HL-60 (cell line): ENCODE results near the gene ALDH2.

Experiments used
- DNase-seq, 2 experiments: peaks; one replicate each; pipeline ENCODE4 v3.0.0-alpha.2; 2010 to 2020; ENCODE audit warnings: low read depth in 1 of 2, low spot score in 1 of 2
- H3K27ac ChIP-seq: fragments of 250-450 bp; sonication (Bioruptor Pico); replicated peaks from 2 replicates; pipeline ENCODE4 v1.5.1; 2020; ENCODE audit warnings: mild to moderate bottlenecking, moderate library complexity
- H3K27me3 ChIP-seq: fragments of 250-450 bp; sonication (Bioruptor Pico); 2 replicates; pipeline ENCODE4 v1.5.1; 2021; ENCODE audit warnings: mild to moderate bottlenecking, moderate library complexity; ENCODE audit not compliant: insufficient read depth, poor library complexity, severe bottlenecking
- H3K4me3 ChIP-seq: replicated peaks from 2 replicates; pipeline ENCODE4 v1.5.1; 2011; ENCODE audit warnings: mild to moderate bottlenecking, control low read depth, low read length; ENCODE audit not compliant: insufficient read depth
- CTCF ChIP-seq: IDR thresholded peaks from one replicate; pipeline ENCODE4 v1.5.1; 2011; ENCODE audit warnings: low read length, control low read depth, inconsistent platforms; ENCODE audit not compliant: insufficient read depth
- GABPA ChIP-seq: IDR thresholded peaks from 2 replicates; pipeline ENCODE4 v1.6.1; 2012; ENCODE audit warnings: low read depth
- POLR2AphosphoS5 ChIP-seq: IDR thresholded peaks from 2 replicates; pipeline ENCODE4 v1.6.1; 2012; ENCODE audit warnings: low read depth
- SPI1 ChIP-seq: IDR thresholded peaks from 2 replicates; pipeline ENCODE4 v1.6.1; 2012; ENCODE audit warnings: low read depth, mild to moderate bottlenecking, borderline replicate concordance
- TF ChIP-seq, protein P1 (sequence below): IDR thresholded peaks from 2 replicates; pipeline ENCODE4 v1.6.1; 2012; ENCODE audit warnings: low read depth; ENCODE audit not compliant: insufficient replicate concordance

The ALDH2 gene

DNA sequence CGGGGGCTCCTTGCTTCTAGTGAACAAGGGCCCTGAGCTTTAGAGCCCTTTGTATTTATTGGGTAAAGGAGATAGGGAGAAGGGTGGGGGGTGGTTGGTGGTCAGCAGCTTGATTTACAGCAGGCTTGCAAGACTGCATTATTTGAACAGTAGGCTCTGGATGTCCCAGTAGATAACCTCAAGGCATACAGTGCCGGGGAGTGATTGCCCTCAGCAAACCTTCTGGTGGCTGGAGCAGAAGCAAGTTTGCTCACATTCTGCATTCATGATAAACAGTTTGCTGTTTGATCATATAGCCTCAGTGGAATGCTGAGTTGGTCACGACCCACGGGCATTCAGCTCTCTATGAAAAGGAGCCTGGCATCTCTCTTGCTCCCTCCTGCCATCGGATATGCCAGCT is 58.8 kb downstream of the ALDH2 start:
- TF ChIP-seq POLR2AphosphoS5 (no peak), GABPA (no peak), CTCF (no peak), SPI1 (no peak)
- TF ChIP-seq, protein P1, sequence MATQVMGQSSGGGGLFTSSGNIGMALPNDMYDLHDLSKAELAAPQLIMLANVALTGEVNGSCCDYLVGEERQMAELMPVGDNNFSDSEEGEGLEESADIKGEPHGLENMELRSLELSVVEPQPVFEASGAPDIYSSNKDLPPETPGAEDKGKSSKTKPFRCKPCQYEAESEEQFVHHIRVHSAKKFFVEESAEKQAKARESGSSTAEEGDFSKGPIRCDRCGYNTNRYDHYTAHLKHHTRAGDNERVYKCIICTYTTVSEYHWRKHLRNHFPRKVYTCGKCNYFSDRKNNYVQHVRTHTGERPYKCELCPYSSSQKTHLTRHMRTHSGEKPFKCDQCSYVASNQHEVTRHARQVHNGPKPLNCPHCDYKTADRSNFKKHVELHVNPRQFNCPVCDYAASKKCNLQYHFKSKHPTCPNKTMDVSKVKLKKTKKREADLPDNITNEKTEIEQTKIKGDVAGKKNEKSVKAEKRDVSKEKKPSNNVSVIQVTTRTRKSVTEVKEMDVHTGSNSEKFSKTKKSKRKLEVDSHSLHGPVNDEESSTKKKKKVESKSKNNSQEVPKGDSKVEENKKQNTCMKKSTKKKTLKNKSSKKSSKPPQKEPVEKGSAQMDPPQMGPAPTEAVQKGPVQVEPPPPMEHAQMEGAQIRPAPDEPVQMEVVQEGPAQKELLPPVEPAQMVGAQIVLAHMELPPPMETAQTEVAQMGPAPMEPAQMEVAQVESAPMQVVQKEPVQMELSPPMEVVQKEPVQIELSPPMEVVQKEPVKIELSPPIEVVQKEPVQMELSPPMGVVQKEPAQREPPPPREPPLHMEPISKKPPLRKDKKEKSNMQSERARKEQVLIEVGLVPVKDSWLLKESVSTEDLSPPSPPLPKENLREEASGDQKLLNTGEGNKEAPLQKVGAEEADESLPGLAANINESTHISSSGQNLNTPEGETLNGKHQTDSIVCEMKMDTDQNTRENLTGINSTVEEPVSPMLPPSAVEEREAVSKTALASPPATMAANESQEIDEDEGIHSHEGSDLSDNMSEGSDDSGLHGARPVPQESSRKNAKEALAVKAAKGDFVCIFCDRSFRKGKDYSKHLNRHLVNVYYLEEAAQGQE, result no peak
- no peak overlapping the region for H3K27ac ChIP-seq
- no peak for DNase-seq

GRCh38 chr12:111826316-111826715 is 59.6 kb downstream of the ALDH2 start:
- TF ChIP-seq, protein P1, result no peak
- TF ChIP-seq POLR2AphosphoS5 (no peak), GABPA (no peak), SPI1 (no peak), CTCF (no peak)
- Histone ChIP-seq H3K4me3 (no peak overlapping the region), H3K27ac (no peak overlapping the region), H3K27me3 (no peaks in the 10 kb centered on the region)
- no peak for DNase-seq

More for the DNA sequence above, 58.8 kb downstream of the ALDH2 start:
- H3K4me3 ChIP-seq, result no peak overlapping the region
- H3K27me3 ChIP-seq, result no peaks in the 10 kb centered on the region

- no peak overlapping the region for H3K4me3 ChIP-seq
- H3K27me3 ChIP-seq, result no peaks in the 10 kb centered on the region
- TF ChIP-seq, protein P1, result no peak
- TF ChIP-seq SPI1 (no peak), GABPA (no peak), POLR2AphosphoS5 (no peak), CTCF (no peak)
- no peak for DNase-seq
- no peak overlapping the region for H3K27ac ChIP-seq
Observed at GRCh38 chr12:111826992-111827391, 60.3 kb downstream of the ALDH2 start.
